ENCODE measurements around the gene RANGRF. TPM values are rescaled to one million over a fixed set of nuclear protein-coding genes. Genes with fewer than 3 reads are reported as not detected.
"Not testable (repeated sequence)": the region's sequence is repeated elsewhere in the genome, so short reads cannot be mapped to it uniquely, and the experiment has no call there.

The RANGRF gene
- total RNA-seq, 1 donor from 2014 or later: 48.5 TPM

DNA sequence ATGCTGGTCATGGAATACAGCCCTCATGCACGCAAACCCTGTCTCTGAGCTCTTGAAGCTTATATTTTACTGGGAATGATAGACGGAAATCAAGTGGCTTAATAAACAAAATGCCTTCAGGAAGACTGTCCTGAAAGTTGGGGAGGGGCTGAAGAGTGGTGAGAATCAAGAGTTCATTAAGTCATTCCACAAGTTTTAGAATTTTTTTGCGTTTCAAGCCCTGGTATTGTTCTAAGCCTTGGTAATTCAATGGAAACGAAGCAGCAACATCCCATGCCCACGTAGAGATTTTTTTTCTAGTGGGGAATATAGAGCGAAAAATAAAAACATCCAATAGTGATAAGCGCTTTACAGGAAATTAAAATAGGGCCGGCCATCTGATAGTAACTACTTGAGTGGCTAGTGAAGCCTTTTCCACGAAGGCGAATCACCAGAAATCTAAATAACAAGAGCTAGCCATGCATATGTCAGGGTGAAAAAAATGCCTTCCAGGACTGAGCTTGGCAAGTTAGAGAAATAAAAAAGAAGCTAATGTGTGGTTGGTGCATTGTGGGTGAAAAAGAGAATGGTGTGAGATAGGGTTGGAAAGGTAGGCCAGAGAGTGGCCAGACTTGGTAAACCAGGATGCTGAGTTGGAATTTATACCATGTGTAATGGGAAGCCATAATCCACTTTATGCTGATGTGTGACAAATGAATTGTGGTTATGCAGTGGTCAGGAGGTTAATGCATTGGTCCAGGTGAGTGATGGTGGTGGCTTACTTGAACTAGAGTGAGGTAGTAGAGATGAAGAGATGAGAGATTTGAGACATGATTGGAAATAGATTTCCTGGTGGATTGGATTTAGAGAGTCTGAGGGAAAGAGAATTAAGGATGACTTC is 38.6 kb upstream of the RANGRF start:
- H3K27ac Mint-ChIP-seq (ENCODE audit: unreplicated experiment): peak overlapping the region; percentile 96
- peak overlapping the region; percentile 96 for H3K4me3 Mint-ChIP-seq
- H3K36me3 Mint-ChIP-seq (ENCODE audit: low read depth): peaks cover 3% of the 10 kb centered on the region
- DNase-seq (ENCODE audit: low read depth, low spot score): no peak
- TF ChIP-seq, protein P1, sequence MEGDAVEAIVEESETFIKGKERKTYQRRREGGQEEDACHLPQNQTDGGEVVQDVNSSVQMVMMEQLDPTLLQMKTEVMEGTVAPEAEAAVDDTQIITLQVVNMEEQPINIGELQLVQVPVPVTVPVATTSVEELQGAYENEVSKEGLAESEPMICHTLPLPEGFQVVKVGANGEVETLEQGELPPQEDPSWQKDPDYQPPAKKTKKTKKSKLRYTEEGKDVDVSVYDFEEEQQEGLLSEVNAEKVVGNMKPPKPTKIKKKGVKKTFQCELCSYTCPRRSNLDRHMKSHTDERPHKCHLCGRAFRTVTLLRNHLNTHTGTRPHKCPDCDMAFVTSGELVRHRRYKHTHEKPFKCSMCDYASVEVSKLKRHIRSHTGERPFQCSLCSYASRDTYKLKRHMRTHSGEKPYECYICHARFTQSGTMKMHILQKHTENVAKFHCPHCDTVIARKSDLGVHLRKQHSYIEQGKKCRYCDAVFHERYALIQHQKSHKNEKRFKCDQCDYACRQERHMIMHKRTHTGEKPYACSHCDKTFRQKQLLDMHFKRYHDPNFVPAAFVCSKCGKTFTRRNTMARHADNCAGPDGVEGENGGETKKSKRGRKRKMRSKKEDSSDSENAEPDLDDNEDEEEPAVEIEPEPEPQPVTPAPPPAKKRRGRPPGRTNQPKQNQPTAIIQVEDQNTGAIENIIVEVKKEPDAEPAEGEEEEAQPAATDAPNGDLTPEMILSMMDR (conservative IDR thresholded peaks at IDR 0.05): no peak
- H3K4me1 Mint-ChIP-seq: peaks cover 24% of the 10 kb centered on the region
- H3K27me3 Mint-ChIP-seq (ENCODE audit: low read depth): no peaks in the 10 kb centered on the region
- no peaks in the 10 kb centered on the region for H3K9me3 Mint-ChIP-seq

DNA sequence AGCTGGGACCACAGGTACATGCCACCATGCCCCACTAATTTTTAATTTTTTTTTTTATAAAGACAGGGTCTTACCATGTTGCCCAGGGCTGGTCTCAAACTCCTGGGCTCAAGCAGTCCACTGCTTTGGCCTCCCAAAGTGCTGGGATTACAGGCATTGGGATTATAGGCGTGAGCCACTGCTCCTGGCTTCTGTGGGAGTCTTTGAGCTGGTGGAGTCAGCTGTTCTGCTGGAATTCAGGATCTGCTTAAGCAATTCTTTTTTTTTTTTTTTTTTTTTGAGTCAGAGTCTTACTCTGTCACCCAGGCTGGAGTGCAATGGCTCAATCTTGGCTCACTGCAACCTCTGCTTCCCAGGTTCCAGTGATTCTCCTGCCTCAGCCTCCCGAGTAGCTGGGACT is 37.1 kb upstream of the RANGRF start:
- H3K4me3 Mint-ChIP-seq; DNase-seq (ENCODE audit: low read depth, low spot score); H3K27ac Mint-ChIP-seq (ENCODE audit: unreplicated experiment); H3K9me3 Mint-ChIP-seq; H3K36me3 Mint-ChIP-seq (ENCODE audit: low read depth); H3K27me3 Mint-ChIP-seq (ENCODE audit: low read depth): not testable (repeated sequence)
- H3K4me1 Mint-ChIP-seq: peaks cover 24% of the 10 kb centered on the region

DNA sequence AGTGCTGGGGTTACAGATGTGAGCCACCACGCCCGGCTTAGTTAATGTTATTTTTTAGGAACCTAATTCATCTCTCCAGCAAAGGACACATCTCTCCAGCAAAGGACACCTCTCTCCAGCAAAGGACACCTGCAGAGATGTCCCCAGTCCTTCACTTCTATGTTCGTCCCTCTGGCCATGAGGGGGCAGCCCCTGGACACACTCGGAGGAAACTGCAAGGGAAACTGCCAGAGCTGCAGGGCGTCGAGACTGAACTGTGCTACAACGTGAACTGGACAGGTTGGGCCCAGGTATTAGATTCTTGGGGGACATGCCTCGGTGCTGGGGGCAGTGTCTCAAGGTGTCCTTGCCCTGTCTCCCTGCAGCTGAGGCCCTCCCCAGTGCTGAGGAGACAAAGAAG is 34.7 kb upstream of the RANGRF start:
- Mint-ChIP-seq H3K27ac (ENCODE audit: unreplicated experiment) (no peak overlapping the region), H3K9me3 (no peaks in the 10 kb centered on the region), H3K4me3 (no peak overlapping the region), H3K36me3 (ENCODE audit: low read depth) (peaks cover 7% of the 10 kb centered on the region), H3K4me1 (peaks cover 17% of the 10 kb centered on the region), H3K27me3 (ENCODE audit: low read depth) (no peaks in the 10 kb centered on the region)
- TF ChIP-seq, protein P1 (conservative IDR thresholded peaks at IDR 0.05): no peak
- DNase-seq (ENCODE audit: low read depth, low spot score): no peak

DNA sequence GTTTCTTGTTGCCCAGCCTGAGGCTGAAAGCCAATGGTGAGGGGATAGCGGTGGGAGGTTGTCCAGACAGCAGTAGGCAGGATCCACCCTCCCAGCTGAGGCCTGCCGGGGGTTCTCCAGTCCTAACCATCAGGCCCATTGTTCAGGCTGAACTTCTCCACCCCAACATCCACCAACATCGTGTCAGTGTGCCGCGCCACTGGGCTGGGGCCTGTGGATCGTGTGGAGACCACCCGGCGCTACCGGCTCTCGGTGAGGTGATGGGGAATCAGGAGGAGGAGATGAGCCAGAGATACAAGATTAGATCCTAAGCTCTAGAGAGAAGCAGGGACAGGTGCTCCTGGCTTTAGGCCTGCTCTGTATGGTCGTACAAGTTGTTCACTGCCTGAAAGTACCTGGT is 33.6 kb upstream of the RANGRF start:
- peaks cover 7% of the 10 kb centered on the region for H3K36me3 Mint-ChIP-seq (ENCODE audit: low read depth)

DNA sequence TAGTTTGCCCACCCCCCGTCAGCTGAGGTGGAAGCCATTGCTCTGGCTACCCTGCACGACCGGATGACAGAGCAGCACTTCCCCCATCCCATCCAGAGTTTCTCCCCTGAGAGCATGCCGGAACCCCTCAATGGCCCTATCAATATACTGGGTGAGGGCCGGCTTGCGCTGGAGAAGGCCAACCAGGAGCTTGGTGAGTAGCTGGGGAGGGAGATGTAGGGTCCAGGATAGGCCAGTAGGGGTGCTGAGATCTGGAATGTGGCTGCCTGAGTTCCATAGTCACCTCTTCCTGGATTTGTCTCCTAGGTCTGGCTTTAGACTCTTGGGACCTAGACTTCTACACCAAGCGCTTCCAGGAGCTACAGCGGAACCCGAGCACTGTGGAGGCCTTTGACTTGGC is 33.0 kb upstream of the RANGRF start:
- no peak for DNase-seq (ENCODE audit: low read depth, low spot score)
- Mint-ChIP-seq H3K36me3 (ENCODE audit: low read depth) (peaks cover 12% of the 10 kb centered on the region), H3K4me3 (peak overlapping the region; percentile 44), H3K9me3 (no peaks in the 10 kb centered on the region), H3K27me3 (ENCODE audit: low read depth) (no peaks in the 10 kb centered on the region), H3K4me1 (peaks cover 3% of the 10 kb centered on the region), H3K27ac (ENCODE audit: unreplicated experiment) (no peak overlapping the region)
- TF ChIP-seq, protein P1 (conservative IDR thresholded peaks at IDR 0.05): peak; percentile 27

More for the DNA sequence above, 33.6 kb upstream of the RANGRF start:
- Mint-ChIP-seq H3K9me3 (no peaks in the 10 kb centered on the region), H3K27ac (ENCODE audit: unreplicated experiment) (no peak overlapping the region), H3K27me3 (ENCODE audit: low read depth) (no peaks in the 10 kb centered on the region), H3K4me1 (peaks cover 9% of the 10 kb centered on the region), H3K4me3 (no peak overlapping the region)
- no peak for DNase-seq (ENCODE audit: low read depth, low spot score)
- TF ChIP-seq, protein P1 (conservative IDR thresholded peaks at IDR 0.05): no peak

DNA sequence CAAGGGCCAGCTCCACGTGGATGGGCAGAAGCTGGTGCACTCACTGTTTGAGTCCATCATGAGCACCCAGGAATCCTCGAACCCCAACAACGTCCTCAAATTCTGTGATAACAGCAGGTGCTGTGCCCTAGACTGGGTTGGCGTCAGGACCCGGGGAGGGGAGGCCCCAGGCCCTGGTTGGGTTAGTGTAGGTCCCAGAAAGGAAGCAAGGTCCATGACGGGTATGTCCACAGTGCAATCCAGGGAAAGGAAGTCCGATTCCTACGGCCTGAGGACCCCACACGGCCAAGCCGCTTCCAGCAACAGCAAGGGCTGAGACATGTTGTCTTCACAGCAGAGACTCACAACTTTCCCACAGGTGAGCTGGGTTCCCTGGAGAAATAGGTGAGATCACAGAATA is 32.2 kb upstream of the RANGRF start:
- Mint-ChIP-seq H3K9me3 (no peaks in the 10 kb centered on the region), H3K4me3 (no peak overlapping the region), H3K27ac (ENCODE audit: unreplicated experiment) (peak overlapping the region; percentile 50), H3K4me1 (no peaks in the 10 kb centered on the region), H3K36me3 (ENCODE audit: low read depth) (peaks cover 18% of the 10 kb centered on the region), H3K27me3 (ENCODE audit: low read depth) (no peaks in the 10 kb centered on the region)
- TF ChIP-seq, protein P1 (conservative IDR thresholded peaks at IDR 0.05): no peak
- DNase-seq (ENCODE audit: low read depth, low spot score): no peak

Data from neural crest cell (in vitro differentiated cells).